OCI-LY3 (cell line): ENCODE data around the gene GDI1.
A peak's percentile ranks its signal among the peaks of the same experiment; 100 is the strongest.
"Not testable (repeated sequence)": the region's sequence is repeated elsewhere in the genome, so short reads cannot be mapped to it uniquely, and the experiment has no call there.

Experiments
- H2AFZ ChIP-seq: fragments of 200-600, 300-600 bp; shearing (Covaris generic); 2 replicates; pipeline ENCODE4 v1.6.0; 2014; ENCODE audit warnings: antibody characterized with exemption, low read depth, low read length
- H3K27ac ChIP-seq: fragments of 200-600, 300-600 bp; sonication (generic); 2 replicates; pipeline ENCODE4 v1.5.1; 2014; ENCODE audit warnings: mild to moderate bottlenecking, low read length, moderate library complexity, mixed read lengths
- H3K27me3 ChIP-seq: fragments of 200-600, 300-600 bp; sonication (generic); 2 replicates; pipeline ENCODE4 v1.6.1; 2014; ENCODE audit warnings: low read depth, low read length, mixed read lengths
- H3K36me3 ChIP-seq: fragments of 200-600, 300-600 bp; sonication (generic); replicated peaks from 2 replicates; pipeline ENCODE3; 2014; ENCODE audit warnings: low read depth, low read length, mixed read lengths
- H3K4me1 ChIP-seq: fragments of 300-600, 200-600 bp; sonication (generic); 2 replicates; pipeline ENCODE4 v1.6.1; 2014; ENCODE audit warnings: low read length, mixed read lengths
- H3K4me2 ChIP-seq: fragments of 200-600, 300-600 bp; sonication (generic); 2 replicates; pipeline ENCODE4 v1.6.1; 2014; ENCODE audit warnings: low read length, mixed read lengths
- H3K4me3 ChIP-seq: fragments of 300-600, 200-600 bp; sonication (generic); 2 replicates; pipeline ENCODE4 v1.5.1; 2014; ENCODE audit warnings: antibody characterized with exemption, mild to moderate bottlenecking, low read length, moderate library complexity
- H3K79me2 ChIP-seq: fragments of 300-600, 200-600 bp; shearing (Covaris generic); 2 replicates; pipeline ENCODE4 v1.6.1; 2014; ENCODE audit warnings: mild to moderate bottlenecking, low read length, mixed read lengths
- H3K9ac ChIP-seq: fragments of 300-600, 200-600 bp; shearing (Covaris generic); 2 replicates; pipeline ENCODE4 v1.6.0; 2014; ENCODE audit warnings: mild to moderate bottlenecking, low read length, moderate library complexity
- H3K9me3 ChIP-seq: fragments of 200-600, 300-600 bp; shearing (Covaris generic); 2 replicates; pipeline ENCODE4 v1.6.1; 2014; ENCODE audit warnings: low read length, mixed read lengths; ENCODE audit not compliant: insufficient read depth
- H4K20me1 ChIP-seq: fragments of 200-600, 300-600 bp; sonication (generic); 2 replicates; pipeline ENCODE4 v1.6.1; 2016; ENCODE audit warnings: low read length, mixed read lengths; ENCODE audit not compliant: insufficient read depth
- CTCF ChIP-seq: fragments of 200-600, 300-600 bp; sonication (generic); IDR thresholded peaks from 2 replicates; pipeline ENCODE4 v1.5.1; 2014; ENCODE audit warnings: antibody characterized with exemption, low read length, low read depth
- EZH2phosphoT487 ChIP-seq: fragments of 200-600 bp; shearing (Covaris generic); IDR thresholded peaks from 2 replicates; pipeline ENCODE4 v1.6.1; 2018; ENCODE audit warnings: antibody characterized with exemption, mixed run types, low read depth

The GDI1 gene

GRCh38 chrX:154436983-154437752 lies at the start of gene GDI1:
GDI1 (plus strand) TSS chrX:154437154; CDS start chrX:154437255, 101 bp downstream.
- Histone ChIP-seq H3K79me2 (peaks cover 21% of the 10 kb centered on the region), H4K20me1 (no peaks in the 10 kb centered on the region), H2AFZ (no peak within 1 kb of the TSS), H3K36me3 (peaks cover 12% of the 10 kb centered on the region), H3K4me2 (peak within 1 kb of the TSS; percentile 92), H3K4me1 (peaks cover 9% of the 10 kb centered on the region), H3K27ac (peak within 1 kb of the TSS; percentile 55), H3K9ac (peak within 1 kb of the TSS; percentile 75), H3K27me3 (no peaks in the 10 kb centered on the region), H3K4me3 (peak within 1 kb of the TSS; percentile 93), H3K9me3 (no peaks in the 10 kb centered on the region)
- no peak for TF ChIP-seq EZH2phosphoT487
- TF ChIP-seq CTCF = no peak

GRCh38 chrX:154388094-154388493 lies 48.9 kb upstream of the GDI1 start:
- not testable (repeated sequence) for H3K9ac ChIP-seq, H3K27ac ChIP-seq, H3K4me3 ChIP-seq, H3K4me2 ChIP-seq, H3K9me3 ChIP-seq, H3K36me3 ChIP-seq, H2AFZ ChIP-seq, H3K4me1 ChIP-seq, H4K20me1 ChIP-seq, H3K79me2 ChIP-seq, H3K27me3 ChIP-seq

- not testable (repeated sequence) for H3K9me3 ChIP-seq, H3K4me3 ChIP-seq, H2AFZ ChIP-seq, H3K9ac ChIP-seq, H3K4me2 ChIP-seq, H3K27ac ChIP-seq, H3K79me2 ChIP-seq, H4K20me1 ChIP-seq, H3K4me1 ChIP-seq, H3K27me3 ChIP-seq, H3K36me3 ChIP-seq
Observed at GRCh38 chrX:154388649-154389048, 48.3 kb upstream of the GDI1 start.

GRCh38 chrX:154389812-154390747 lies 46.9 kb upstream of the GDI1 start:
- H3K27ac ChIP-seq, H3K9me3 ChIP-seq, H3K4me2 ChIP-seq, H3K36me3 ChIP-seq, H3K27me3 ChIP-seq, H4K20me1 ChIP-seq, H3K4me3 ChIP-seq, H3K9ac ChIP-seq, H3K79me2 ChIP-seq, H2AFZ ChIP-seq, H3K4me1 ChIP-seq: not testable (repeated sequence)

GRCh38 chrX:154396363-154396762 lies 40.6 kb upstream of the GDI1 start:
- H3K4me2 ChIP-seq, H3K4me3 ChIP-seq, H3K27me3 ChIP-seq, H2AFZ ChIP-seq, H4K20me1 ChIP-seq, H3K9ac ChIP-seq, H3K27ac ChIP-seq, H3K9me3 ChIP-seq: not testable (repeated sequence)
- Histone ChIP-seq H3K79me2 (peaks cover 26% of the 10 kb centered on the region), H3K4me1 (peaks cover 11% of the 10 kb centered on the region), H3K36me3 (peaks cover 26% of the 10 kb centered on the region)
